PC-3 (cell line): ENCODE data around the gene TOMM20.

Source experiments
- EZH2 ChIP-seq: fragments of 300-600 bp; sonication (generic); IDR thresholded peaks from one replicate; pipeline ENCODE4 v1.6.1; 2017; ENCODE audit warnings: antibody characterized with exemption, mild to moderate bottlenecking, low read length; ENCODE audit not compliant: unreplicated experiment
- EZH2phosphoT487 ChIP-seq: fragments of 300-600 bp; sonication (generic); IDR thresholded peaks from 2 replicates; pipeline ENCODE4 v1.6.1; 2018; ENCODE audit warnings: mild to moderate bottlenecking, antibody characterized with exemption, low read length, borderline replicate concordance
- TF ChIP-seq, protein P1 (sequence below): fragments of 300-600 bp; sonication (generic); conservative IDR thresholded peaks from 2 replicates; pipeline ENCODE4 v1.5.1; 2017; ENCODE audit warnings: antibody characterized with exemption, low read depth, mild to moderate bottlenecking, low read length

DNA sequence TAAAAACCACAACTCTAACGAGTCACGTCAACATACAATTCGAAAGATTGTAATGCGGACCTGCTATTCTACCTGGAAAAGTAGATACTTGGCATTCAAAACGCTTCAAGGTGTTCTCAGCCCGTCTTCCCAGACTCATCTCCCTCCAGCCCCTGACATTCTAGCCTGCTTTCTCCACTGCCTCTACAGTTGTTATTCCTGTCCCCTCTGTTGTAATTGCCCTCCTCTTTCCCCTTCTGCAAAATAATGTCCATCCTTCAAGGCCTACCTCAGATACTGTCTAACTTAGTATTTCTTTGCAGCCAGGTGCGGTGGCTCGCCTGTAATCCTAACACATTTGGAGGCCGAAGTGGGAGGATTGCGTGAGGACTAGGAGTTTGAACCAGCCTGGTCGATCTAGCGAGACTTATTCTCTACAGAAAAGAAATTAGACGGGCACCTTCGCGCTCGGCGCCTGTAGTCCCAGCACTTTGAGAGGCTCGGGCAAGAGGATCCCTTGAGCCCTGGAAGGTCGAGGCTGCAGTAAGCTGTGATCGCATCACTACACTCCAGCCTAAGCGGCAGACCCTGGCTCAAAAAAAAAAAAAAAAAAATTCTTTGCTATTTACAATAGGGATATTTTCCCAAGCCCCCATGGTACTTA is 33.2 kb upstream of the TOMM20 start:
- TF ChIP-seq, protein P1, sequence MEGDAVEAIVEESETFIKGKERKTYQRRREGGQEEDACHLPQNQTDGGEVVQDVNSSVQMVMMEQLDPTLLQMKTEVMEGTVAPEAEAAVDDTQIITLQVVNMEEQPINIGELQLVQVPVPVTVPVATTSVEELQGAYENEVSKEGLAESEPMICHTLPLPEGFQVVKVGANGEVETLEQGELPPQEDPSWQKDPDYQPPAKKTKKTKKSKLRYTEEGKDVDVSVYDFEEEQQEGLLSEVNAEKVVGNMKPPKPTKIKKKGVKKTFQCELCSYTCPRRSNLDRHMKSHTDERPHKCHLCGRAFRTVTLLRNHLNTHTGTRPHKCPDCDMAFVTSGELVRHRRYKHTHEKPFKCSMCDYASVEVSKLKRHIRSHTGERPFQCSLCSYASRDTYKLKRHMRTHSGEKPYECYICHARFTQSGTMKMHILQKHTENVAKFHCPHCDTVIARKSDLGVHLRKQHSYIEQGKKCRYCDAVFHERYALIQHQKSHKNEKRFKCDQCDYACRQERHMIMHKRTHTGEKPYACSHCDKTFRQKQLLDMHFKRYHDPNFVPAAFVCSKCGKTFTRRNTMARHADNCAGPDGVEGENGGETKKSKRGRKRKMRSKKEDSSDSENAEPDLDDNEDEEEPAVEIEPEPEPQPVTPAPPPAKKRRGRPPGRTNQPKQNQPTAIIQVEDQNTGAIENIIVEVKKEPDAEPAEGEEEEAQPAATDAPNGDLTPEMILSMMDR: no peak
- TF ChIP-seq EZH2 (no peak), EZH2phosphoT487 (no peak)
